Trophoblast cell (in vitro differentiated cells and primary cell): Measurements from ENCODE around the gene DDIT4L.

Experiments used
- DNase-seq, 2 donors: peaks; one replicate each; pipeline ENCODE4 v3.0.0-alpha.2; 2016
- H2AFZ ChIP-seq: 2 replicates; pipeline ENCODE4 v1.6.1; 2013; ENCODE audit warnings: low read length, moderate library complexity, mild to moderate bottlenecking; ENCODE audit not compliant: insufficient read depth, poor library complexity
- H2AK5ac ChIP-seq: 2 replicates; pipeline ENCODE4 v1.6.1; 2013; ENCODE audit warnings: mild to moderate bottlenecking, low read length
- H2BK120ac ChIP-seq: 2 replicates; pipeline ENCODE4 v1.6.1; 2013; ENCODE audit warnings: low read length, mild to moderate bottlenecking, moderate library complexity; ENCODE audit not compliant: insufficient read depth, poor library complexity
- H2BK12ac ChIP-seq: 2 replicates; pipeline ENCODE4 v1.6.1; 2013; ENCODE audit warnings: mild to moderate bottlenecking, low read length, moderate library complexity
- H2BK5ac ChIP-seq: 2 replicates; pipeline ENCODE4 v1.6.1; 2013; ENCODE audit warnings: low read length, low read depth, moderate library complexity, mild to moderate bottlenecking; ENCODE audit not compliant: poor library complexity
- H3K14ac ChIP-seq: 2 replicates; pipeline ENCODE4 v1.6.1; 2013; ENCODE audit warnings: mild to moderate bottlenecking, low read length
- H3K18ac ChIP-seq: 2 replicates; pipeline ENCODE4 v1.6.1; 2013; ENCODE audit warnings: mild to moderate bottlenecking, low read length
- H3K23ac ChIP-seq: 2 replicates; pipeline ENCODE4 v1.6.1; 2013; ENCODE audit warnings: low read length
- H3K27ac ChIP-seq: 2 replicates; pipeline ENCODE4 v1.5.1; 2013; ENCODE audit warnings: low read depth, mild to moderate bottlenecking, inconsistent platforms, low read length, moderate library complexity
- H3K27me3 ChIP-seq: 2 replicates; pipeline ENCODE4 v1.6.1; 2013; ENCODE audit warnings: inconsistent platforms, mild to moderate bottlenecking, low read length, moderate library complexity; ENCODE audit not compliant: insufficient read depth
- H3K36me3 ChIP-seq, 2 experiments: 1 replicate in 1 of 2; 2 replicates in 1 of 2; pipeline ENCODE4 v1.6.1; 2013; ENCODE audit warnings: low read length in 2 of 2, mild to moderate bottlenecking in 2 of 2, moderate library complexity in 1 of 2; ENCODE audit not compliant: insufficient read depth in 2 of 2, control insufficient read depth in 1 of 2
- H3K4ac ChIP-seq: 2 replicates; pipeline ENCODE4 v1.6.1; 2013; ENCODE audit warnings: low read depth, mild to moderate bottlenecking, low read length, moderate library complexity
- H3K4me1 ChIP-seq, 2 experiments: 1 replicate in 1 of 2; 2 replicates in 1 of 2; pipeline ENCODE4 v1.6.1; 2013; ENCODE audit warnings: low read length in 2 of 2, mild to moderate bottlenecking in 2 of 2, moderate library complexity in 1 of 2; ENCODE audit not compliant: insufficient read depth in 2 of 2, control insufficient read depth in 1 of 2
- H3K4me2 ChIP-seq: 2 replicates; pipeline ENCODE4 v1.6.1; 2013; ENCODE audit warnings: inconsistent platforms, mild to moderate bottlenecking, low read length, moderate library complexity
- H3K4me3 ChIP-seq: 2 replicates; pipeline ENCODE4 v1.5.1; 2013; ENCODE audit warnings: mild to moderate bottlenecking, low read depth, low read length, inconsistent platforms
- H3K79me1 ChIP-seq: one replicate; pipeline ENCODE4 v1.6.1; 2013; ENCODE audit warnings: low read length
- H3K79me2 ChIP-seq: 2 replicates; pipeline ENCODE4 v1.6.1; 2013; ENCODE audit warnings: low read length, mild to moderate bottlenecking; ENCODE audit not compliant: control insufficient read depth, insufficient read depth, poor library complexity
- H3K9ac ChIP-seq: 2 replicates; pipeline ENCODE4 v1.6.1; 2013; ENCODE audit warnings: mild to moderate bottlenecking, low read length
- H3K9me3 ChIP-seq: 2 replicates; pipeline ENCODE4 v1.6.1; 2013; ENCODE audit warnings: low read depth, mild to moderate bottlenecking, control low read depth, inconsistent platforms, low read length; ENCODE audit not compliant: insufficient read depth
- H4K12ac ChIP-seq: 2 replicates; pipeline ENCODE4 v1.6.1; 2013; ENCODE audit warnings: low read depth, mild to moderate bottlenecking, low read length, moderate library complexity
- H4K8ac ChIP-seq: 2 replicates; pipeline ENCODE4 v1.6.1; 2013; ENCODE audit warnings: low read depth, mild to moderate bottlenecking, low read length, moderate library complexity
- H4K91ac ChIP-seq: one replicate; pipeline ENCODE4 v1.6.1; 2013; ENCODE audit warnings: low read depth, mild to moderate bottlenecking, low read length, moderate library complexity
- WGBS: extraction: QIAGEN DNeasy Blood & Tissue Kit; methylation state at CpG from one replicate; pipeline ENCODE4 v1.1.7; 2013; ENCODE audit warnings: missing lambda C conversion rate; ENCODE audit not compliant: insufficient read length, insufficient coverage; ENCODE audit errors: extremely low coverage; 5-methylcytosine and 5-hydroxymethylcytosine counted together

The DDIT4L gene

GRCh38 chr4:100184787-100185186 lies 5.5 kb downstream of the DDIT4L start:
- Histone ChIP-seq H2BK120ac (no peak overlapping the region), H3K23ac (no peak overlapping the region), H4K8ac (no peak overlapping the region), H3K18ac (no peak overlapping the region), H3K79me2 (no peaks in the 10 kb centered on the region), H2BK5ac (no peak overlapping the region), H2AFZ (no peak overlapping the region), H3K27me3 (no peaks in the 10 kb centered on the region), H3K4me3 (no peak overlapping the region), H3K4me2 (no peak overlapping the region), H3K79me1 (no peaks in the 10 kb centered on the region), H4K91ac (no peak overlapping the region), H4K12ac (no peak overlapping the region), H2BK12ac (no peak overlapping the region), H3K9ac (no peak overlapping the region), H3K14ac (no peak overlapping the region), H3K9me3 (no peaks in the 10 kb centered on the region), H3K27ac (no peak overlapping the region), H3K4me1 (peaks cover 0 to 4% of the 10 kb centered on the region in 2 experiments), H3K4ac (no peak overlapping the region), H2AK5ac (no peak overlapping the region), H3K36me3 (no peaks in the 10 kb centered on the region)
- DNase-seq = no peak
- no CpG with 5 or more reads among the region's 2 CpGs for WGBS

DNA sequence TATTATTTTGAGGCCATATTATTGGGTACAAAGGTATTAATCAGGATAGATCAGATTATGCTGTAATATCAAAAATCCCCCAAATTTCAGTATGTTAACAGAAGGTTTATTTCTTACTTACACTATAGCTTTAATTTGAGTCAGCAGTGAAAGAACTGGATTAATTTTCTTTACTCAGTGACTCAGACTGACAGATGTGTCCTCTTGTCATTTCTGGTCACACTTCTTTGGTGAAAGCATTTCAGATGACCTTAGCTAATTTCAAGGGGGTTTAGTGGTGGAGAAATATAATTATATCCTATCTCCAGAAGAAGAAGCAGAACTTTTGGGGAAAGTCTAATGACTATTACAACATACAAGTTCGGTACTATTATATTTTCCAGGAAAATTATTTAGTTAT lies 12.4 kb downstream of the DDIT4L start:
- Histone ChIP-seq H3K9me3 (no peaks in the 10 kb centered on the region), H3K4me1 (no peaks in the 10 kb centered on the region), H2BK12ac (no peak overlapping the region), H2AK5ac (no peak overlapping the region), H3K27ac (no peak overlapping the region), H4K8ac (no peak overlapping the region), H3K18ac (no peak overlapping the region), H3K36me3 (no peaks in the 10 kb centered on the region), H3K14ac (no peak overlapping the region), H4K12ac (no peak overlapping the region), H3K4me2 (no peak overlapping the region), H2BK5ac (no peak overlapping the region), H3K27me3 (no peaks in the 10 kb centered on the region), H3K23ac (no peak overlapping the region), H3K9ac (no peak overlapping the region), H2AFZ (no peak overlapping the region), H3K79me1 (no peaks in the 10 kb centered on the region), H2BK120ac (no peak overlapping the region), H3K4ac (no peak overlapping the region), H3K79me2 (no peaks in the 10 kb centered on the region), H4K91ac (no peak overlapping the region), H3K4me3 (no peak overlapping the region)
- no CpG with 5 or more reads among the region's 1 CpG for WGBS
- no peak for DNase-seq

- Histone ChIP-seq H3K79me2 (no peaks in the 10 kb centered on the region), H4K8ac (no peak overlapping the region), H3K9me3 (no peaks in the 10 kb centered on the region), H3K4me2 (no peak overlapping the region), H3K27me3 (no peaks in the 10 kb centered on the region), H2BK5ac (no peak overlapping the region), H3K36me3 (no peaks in the 10 kb centered on the region), H2AK5ac (no peak overlapping the region), H3K79me1 (no peaks in the 10 kb centered on the region), H3K27ac (no peak overlapping the region), H3K4ac (no peak overlapping the region), H2BK120ac (no peak overlapping the region), H4K12ac (no peak overlapping the region), H3K4me1 (no peaks in the 10 kb centered on the region), H3K4me3 (no peak overlapping the region), H3K18ac (no peak overlapping the region), H2BK12ac (no peak overlapping the region), H3K14ac (no peak overlapping the region), H2AFZ (no peak overlapping the region), H3K23ac (no peak overlapping the region), H4K91ac (no peak overlapping the region), H3K9ac (no peak overlapping the region)
- DNase-seq = no peak
Measured at GRCh38 chr4:100177126-100177525, 13.1 kb downstream of the DDIT4L start.

- no peak overlapping the region for H3K4ac ChIP-seq
- H2AFZ ChIP-seq = no peak overlapping the region
- H2BK5ac ChIP-seq = no peak overlapping the region
- H3K18ac ChIP-seq = no peak overlapping the region
- no peaks in the 10 kb centered on the region for H3K36me3 ChIP-seq
- no peak overlapping the region for H3K9ac ChIP-seq
- no peak overlapping the region for H2BK120ac ChIP-seq
- no peak overlapping the region for H4K12ac ChIP-seq
- H3K79me2 ChIP-seq = no peaks in the 10 kb centered on the region
- H4K8ac ChIP-seq = no peak overlapping the region
- H4K91ac ChIP-seq = no peak overlapping the region
- no peak overlapping the region for H2AK5ac ChIP-seq
- no peak overlapping the region for H3K4me2 ChIP-seq
- no peaks in the 10 kb centered on the region for H3K4me1 ChIP-seq
- no peaks in the 10 kb centered on the region for H3K79me1 ChIP-seq
- H3K14ac ChIP-seq = no peak overlapping the region
- no peak overlapping the region for H2BK12ac ChIP-seq
- no peak overlapping the region for H3K4me3 ChIP-seq
- no peak overlapping the region for H3K27ac ChIP-seq
- no peaks in the 10 kb centered on the region for H3K9me3 ChIP-seq
- H3K27me3 ChIP-seq = no peaks in the 10 kb centered on the region
- H3K23ac ChIP-seq = no peak overlapping the region
- WGBS = no CpG with 5 or more reads among the region's 2 CpGs
- no peak for DNase-seq
Measured at GRCh38 chr4:100175858-100176257, 14.4 kb downstream of the DDIT4L start.
